Esophagus squamous epithelium (tissue), 5 donors: ENCODE data around the gene FIS1. TPM values are rescaled to one million over a fixed set of nuclear protein-coding genes. Genes with fewer than 3 reads are reported as not detected.
"Not testable (repeated sequence)": the region's sequence is repeated elsewhere in the genome, so short reads cannot be mapped to it uniquely, and the experiment has no call there.

ENCODE experiments used
- DNase-seq: peaks from one replicate; lab custom pipeline; 2025; lab: John Stamatoyannopoulos, UW
- H3K27ac ChIP-seq, 4 donors: fragments of 200-600 bp; sonication (generic); one replicate each; pipeline ENCODE4 v1.5.1; 2016 to 2019; ENCODE audit warnings: mild to moderate bottlenecking in 1 of 4
- H3K27me3 ChIP-seq, 4 donors: fragments of 200-600 bp; sonication (generic); 1 replicate in 3 of 4; 2 replicates in 1 of 4; pipeline versions ENCODE4 v1.5.1 to v1.6.0; 2017 to 2021; ENCODE audit warnings: antibody characterized with exemption in 1 of 4
- H3K36me3 ChIP-seq, 3 donors: fragments of 200-600 bp; sonication (generic); one replicate each; pipeline ENCODE4 v1.5.1; 2016 to 2019
- H3K4me1 ChIP-seq, 3 donors: fragments of 200-600 bp; sonication (generic); one replicate each; pipeline ENCODE4 v1.5.1; 2017 to 2019
- H3K4me3 ChIP-seq, 4 donors: fragments of 200-600 bp; sonication (generic); 1 replicate in 3 of 4; 2 replicates in 1 of 4; pipeline ENCODE4 v1.5.1; 2016 to 2019; ENCODE audit warnings: mild to moderate bottlenecking in 2 of 4, moderate library complexity in 1 of 4
- H3K9me3 ChIP-seq, 3 donors: fragments of 200-600 bp; sonication (generic); one replicate each; pipeline ENCODE4 v1.5.1; 2016 to 2019
- POLR2A ChIP-seq, 4 donors: fragments of 450-650 bp; IDR thresholded peaks; one replicate each; pipeline ENCODE4 v1.6.1; 2017; ENCODE audit warnings: antibody characterized with exemption in 4 of 4, mild to moderate bottlenecking in 4 of 4, moderate library complexity in 3 of 4
- WGBS, 2 donors: methylation state at CpG; one replicate each; pipeline ENCODE4 v1.1.5; 2018; 5-methylcytosine and 5-hydroxymethylcytosine counted together
- intact Hi-C: fragments of 100-400 bp; cut with DNase I; formaldehyde crosslinking; loops from one replicate; pipeline ENCODE4 v1.15.0; 2022
- total RNA-seq, 4 donors: library from RNA; depleted of rRNA; stranded (reverse); fragments of >200 nt; gene quantifications; one replicate each; pipeline ENCODE4 v1.1.0, GENCODE V29; 2016
- TF ChIP-seq, protein P1 (sequence below), 6 experiments: fragments of 450-650 bp in 4 of 6; fragments of 200-600 bp in 2 of 6; sonication (generic) in 2 of 6; IDR thresholded peaks; one replicate each; pipeline ENCODE4 v1.5.1; 2016 to 2019; ENCODE audit warnings: antibody characterized with exemption in 6 of 6, mild to moderate bottlenecking in 4 of 6, moderate library complexity in 4 of 6
- donor health status: DM: yes; HTN: yes; CAD: no.

The FIS1 gene
- total RNA-seq: 100 to 1,000 TPM; 127 to 233 (median 145) TPM

DNA sequence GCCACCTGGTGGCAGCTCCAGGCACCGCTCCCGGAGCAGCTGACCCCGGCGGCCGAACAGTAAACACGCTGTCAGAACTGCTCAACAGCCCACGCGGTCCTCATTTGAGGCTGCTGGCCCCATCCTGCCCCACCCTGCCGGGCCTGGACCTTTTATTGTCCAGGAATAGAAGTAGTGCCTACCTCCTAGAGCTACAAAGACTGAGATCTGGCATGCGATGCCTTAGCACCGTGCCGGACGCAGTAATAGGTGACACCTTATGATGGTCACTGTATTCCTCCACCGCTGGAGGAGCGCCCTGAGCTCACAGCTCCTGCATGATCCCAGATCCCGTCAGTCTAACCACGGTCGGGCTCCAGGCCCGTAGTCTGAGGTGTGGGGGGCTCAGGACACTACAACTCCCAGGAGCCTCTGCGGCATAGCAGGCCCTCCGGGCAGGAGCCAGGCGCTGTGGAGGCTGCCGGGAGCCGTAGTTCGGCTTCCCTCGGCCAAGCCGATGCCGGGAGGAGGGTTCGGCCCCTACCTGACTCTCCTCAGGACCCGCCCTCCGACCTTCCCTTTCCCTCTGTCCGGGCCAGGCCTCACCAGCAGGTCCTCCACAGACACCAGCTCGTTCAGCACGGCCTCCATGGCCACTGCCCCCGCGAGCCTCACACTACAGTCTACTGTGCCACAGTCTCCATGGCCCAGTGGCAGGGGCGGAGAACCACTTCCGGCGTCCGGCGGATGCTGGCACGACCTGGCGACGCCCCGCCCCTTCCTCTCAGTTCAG is at the start of gene FIS1:
TSS of gene FIS1 (minus strand) at position 707 of the 772 bp plus-strand sequence. CDS start at position 630, 77 bp downstream.
- no peaks in the 10 kb centered on the region for H3K27me3 ChIP-seq
- WGBS, 2 donors: 0 to 2% methylated on average over 4 to 9 of the region's 45 CpGs
- DNase-seq: peak; percentile 74
- peaks cover 0 to 51% (median 9%) of the 10 kb centered on the region in 3 donors for H3K36me3 ChIP-seq
- TF ChIP-seq POLR2A (IDR thresholded peaks at IDR 0.05): peak in 3 of 4 donors; percentile 44 to 84 (median 65)
- TF ChIP-seq, protein P1, sequence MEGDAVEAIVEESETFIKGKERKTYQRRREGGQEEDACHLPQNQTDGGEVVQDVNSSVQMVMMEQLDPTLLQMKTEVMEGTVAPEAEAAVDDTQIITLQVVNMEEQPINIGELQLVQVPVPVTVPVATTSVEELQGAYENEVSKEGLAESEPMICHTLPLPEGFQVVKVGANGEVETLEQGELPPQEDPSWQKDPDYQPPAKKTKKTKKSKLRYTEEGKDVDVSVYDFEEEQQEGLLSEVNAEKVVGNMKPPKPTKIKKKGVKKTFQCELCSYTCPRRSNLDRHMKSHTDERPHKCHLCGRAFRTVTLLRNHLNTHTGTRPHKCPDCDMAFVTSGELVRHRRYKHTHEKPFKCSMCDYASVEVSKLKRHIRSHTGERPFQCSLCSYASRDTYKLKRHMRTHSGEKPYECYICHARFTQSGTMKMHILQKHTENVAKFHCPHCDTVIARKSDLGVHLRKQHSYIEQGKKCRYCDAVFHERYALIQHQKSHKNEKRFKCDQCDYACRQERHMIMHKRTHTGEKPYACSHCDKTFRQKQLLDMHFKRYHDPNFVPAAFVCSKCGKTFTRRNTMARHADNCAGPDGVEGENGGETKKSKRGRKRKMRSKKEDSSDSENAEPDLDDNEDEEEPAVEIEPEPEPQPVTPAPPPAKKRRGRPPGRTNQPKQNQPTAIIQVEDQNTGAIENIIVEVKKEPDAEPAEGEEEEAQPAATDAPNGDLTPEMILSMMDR (IDR thresholded peaks at IDR 0.05): peak; percentile 91 to 97 (median 94)
- H3K27ac ChIP-seq: peak within 1 kb of the TSS; percentile 93 to 98 (median 97)
- H3K4me3 ChIP-seq: peak within 1 kb of the TSS; percentile 78 to 86 (median 84)
- H3K9me3 ChIP-seq: no peaks in the 10 kb centered on the region
- intact Hi-C loops: no loop called here
- peaks cover 13 to 69% (median 48%) of the 10 kb centered on the region in 3 donors for H3K4me1 ChIP-seq

DNA sequence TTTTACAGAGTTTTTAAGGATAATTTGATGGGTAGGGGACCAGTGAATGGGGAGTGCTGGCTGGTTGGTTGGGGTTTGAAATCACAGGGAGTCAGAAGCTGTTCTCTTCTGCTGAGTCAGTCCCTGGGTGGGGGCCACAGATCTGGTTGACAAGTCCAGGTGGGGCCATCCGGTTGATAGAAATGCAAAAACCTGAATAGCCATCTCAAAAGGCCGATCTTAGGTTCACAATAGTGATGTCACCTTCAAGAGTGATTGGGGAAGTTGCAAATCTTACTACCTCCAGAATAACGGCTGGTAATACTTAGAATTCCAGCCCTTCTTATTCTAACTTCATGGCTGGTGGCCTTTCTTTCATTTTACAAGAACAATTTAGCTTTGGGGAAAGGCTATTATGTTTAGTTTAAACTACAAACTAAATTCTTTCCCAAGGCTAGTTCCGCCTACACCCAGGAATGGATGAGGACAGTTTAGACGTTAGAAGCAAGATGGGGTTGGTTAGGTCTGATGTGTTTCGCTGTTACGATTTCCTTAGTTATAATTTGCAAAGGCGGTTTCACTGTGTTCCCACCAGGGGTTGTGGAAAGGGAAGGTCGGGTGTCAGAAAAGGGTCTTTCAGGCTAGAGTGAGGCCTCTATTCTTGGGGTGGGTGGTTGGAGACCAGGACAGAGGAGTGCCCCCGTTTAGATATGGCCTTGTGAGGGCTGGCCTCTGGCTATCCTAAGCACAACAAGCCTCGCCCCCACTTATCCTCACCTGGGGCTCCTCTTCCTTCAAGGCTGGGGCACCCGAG is 49.4 kb upstream of the FIS1 start:
- no peak for DNase-seq
- H3K27me3 ChIP-seq: peaks cover 0 to 99% (median 9%) of the 10 kb centered on the region in 4 donors
- no peak for TF ChIP-seq POLR2A (IDR thresholded peaks at IDR 0.05)
- TF ChIP-seq, protein P1 (IDR thresholded peaks at IDR 0.05): no peak
- no peaks in the 10 kb centered on the region for H3K36me3 ChIP-seq
- WGBS, 2 donors: 51 to 53% methylated on average over 11 to 12 of the region's 12 CpGs
- no peak overlapping the region for H3K27ac ChIP-seq
- intact Hi-C loops: no loop called here
- H3K4me1 ChIP-seq: peaks cover 0 to 6% (median 0%) of the 10 kb centered on the region in 3 donors
- H3K9me3 ChIP-seq: no peaks in the 10 kb centered on the region
- H3K4me3 ChIP-seq: no peak overlapping the region

DNA sequence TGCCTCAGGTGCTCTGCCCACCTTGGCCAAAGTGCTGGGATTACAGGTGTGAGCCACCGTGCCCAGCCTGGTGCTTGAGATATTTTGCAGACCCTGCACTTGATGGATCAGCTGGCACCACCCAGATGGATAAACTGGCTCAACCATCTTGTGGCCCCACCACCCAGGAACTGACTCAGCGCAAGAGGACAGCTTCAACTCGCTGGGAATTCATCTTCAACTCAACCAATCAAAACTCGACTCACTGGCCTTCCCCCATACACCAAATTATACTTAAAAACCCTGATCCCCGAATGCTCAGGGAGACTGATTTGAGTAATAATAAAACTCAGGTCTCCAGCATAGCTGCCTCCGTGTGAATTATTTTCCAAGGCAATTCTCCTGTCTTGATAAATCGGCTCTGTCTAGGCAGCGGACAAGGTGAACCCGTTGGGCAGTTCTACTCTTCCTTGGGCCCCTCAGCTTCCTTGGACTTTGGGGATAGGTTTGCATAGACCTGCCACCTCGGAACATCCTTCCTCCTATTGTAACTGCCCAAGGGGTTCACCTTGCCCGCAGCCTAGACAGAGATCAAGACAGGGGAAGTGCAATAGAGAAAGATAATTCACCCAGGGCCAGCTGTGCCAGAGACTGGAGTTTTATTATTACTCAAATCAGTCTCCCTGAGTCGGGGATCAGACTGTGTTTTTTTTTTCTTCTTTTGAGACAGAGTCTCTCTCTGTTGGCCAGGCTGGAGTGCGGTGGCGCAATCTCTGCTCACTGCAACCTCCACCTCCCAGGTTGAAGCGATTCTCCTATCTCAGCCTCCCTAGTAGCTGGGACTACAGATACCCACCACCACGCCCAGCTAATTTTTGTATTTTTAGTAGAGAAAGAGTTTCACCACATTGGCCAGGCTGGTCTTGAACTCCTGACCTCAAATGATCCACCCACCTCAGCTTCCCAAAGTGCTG is 48.5 kb upstream of the FIS1 start:
- WGBS, 2 donors: 54 to 58% methylated on average over 14 to 15 of the region's 16 CpGs

DNA sequence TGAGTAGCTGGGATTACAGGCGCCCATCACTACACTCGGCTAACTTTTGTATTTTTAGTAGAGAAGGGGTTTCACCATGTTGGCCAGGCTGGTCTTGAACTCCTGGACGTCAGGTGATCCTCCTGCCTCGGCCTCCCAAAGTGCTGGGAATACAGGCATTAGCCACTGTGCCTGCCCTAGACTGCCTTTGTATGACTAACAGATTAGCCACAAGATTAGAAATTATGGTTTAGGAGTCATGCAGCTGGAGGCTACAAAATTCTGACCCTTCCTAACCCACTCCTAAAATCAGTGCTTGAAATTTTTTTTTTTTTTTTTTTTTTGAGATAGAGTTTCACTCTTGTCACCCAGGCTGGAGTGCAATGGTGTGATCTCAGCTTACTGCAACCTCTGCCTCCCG is 47.7 kb upstream of the FIS1 start:
- intact Hi-C loops: not testable (repeated sequence)

More for the DNA sequence above, 48.5 kb upstream of the FIS1 start:
- H3K36me3 ChIP-seq, H3K4me1 ChIP-seq, H3K27ac ChIP-seq, H3K4me3 ChIP-seq, H3K9me3 ChIP-seq, DNase-seq, intact Hi-C loops: not testable (repeated sequence)
- peaks cover 0 to 98% (median 4%) of the 10 kb centered on the region in 4 donors for H3K27me3 ChIP-seq

DNA sequence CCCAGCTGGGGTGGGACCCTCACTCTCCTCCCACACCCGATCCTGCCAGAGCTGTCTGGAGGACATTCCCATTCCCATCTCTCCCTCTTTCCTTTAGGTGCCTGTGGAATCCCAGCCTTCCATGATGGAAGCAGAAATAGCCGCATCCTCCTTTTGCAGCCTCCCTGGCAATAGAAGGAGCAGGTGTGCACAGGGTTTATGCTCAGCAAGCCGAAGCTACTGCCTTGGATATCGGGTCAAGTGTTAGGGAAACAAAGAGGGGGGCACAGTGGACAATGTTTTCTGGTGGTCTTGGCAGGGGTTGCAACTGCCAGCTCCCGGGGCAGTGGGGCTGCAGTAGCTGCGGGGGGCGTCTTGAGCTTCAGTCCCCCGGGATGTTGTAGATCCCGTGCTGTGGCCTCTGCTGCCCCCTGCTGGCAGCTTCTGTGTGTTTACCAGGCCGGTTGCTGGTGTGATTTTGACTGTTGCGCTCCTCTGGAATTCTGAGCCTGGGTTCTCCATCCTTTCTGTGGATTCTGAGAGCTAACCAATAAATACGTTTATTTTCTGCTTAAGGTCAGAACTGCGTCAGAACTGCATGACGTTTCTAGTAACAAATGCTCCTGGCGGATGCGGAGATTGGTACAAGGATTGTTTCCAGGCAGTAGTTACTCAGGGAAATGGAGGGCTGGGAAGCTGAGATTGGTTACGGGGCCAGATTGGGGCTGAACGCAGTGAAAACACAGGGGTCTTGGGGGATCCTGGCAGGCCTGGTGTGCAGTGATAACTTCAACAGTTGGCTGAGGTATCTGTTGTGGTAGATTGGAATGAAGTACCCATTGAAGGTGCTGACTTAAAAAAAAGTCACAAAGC is 45.5 kb upstream of the FIS1 start:
- H3K4me1 ChIP-seq, H3K36me3 ChIP-seq, DNase-seq, H3K27ac ChIP-seq, intact Hi-C loops, H3K9me3 ChIP-seq, H3K4me3 ChIP-seq: not testable (repeated sequence)
- TF ChIP-seq, protein P1 (IDR thresholded peaks at IDR 0.05): peak in 5 of 6 experiments; percentile 47 to 64 (median 55)
- WGBS, 2 donors: 26 to 39% methylated on average over 8 to 9 of the region's 18 CpGs
- peaks cover 0 to 69% (median 0%) of the 10 kb centered on the region in 4 donors for H3K27me3 ChIP-seq

More for the DNA sequence above, 47.7 kb upstream of the FIS1 start:
- not testable (repeated sequence) for H3K36me3 ChIP-seq, H3K4me1 ChIP-seq, H3K9me3 ChIP-seq, H3K4me3 ChIP-seq, DNase-seq, H3K27ac ChIP-seq
- H3K27me3 ChIP-seq: peaks cover 0 to 90% (median under 1%) of the 10 kb centered on the region in 4 donors
- 73% methylated on average over 5 of the region's 5 CpGs for WGBS, 2 donors

DNA sequence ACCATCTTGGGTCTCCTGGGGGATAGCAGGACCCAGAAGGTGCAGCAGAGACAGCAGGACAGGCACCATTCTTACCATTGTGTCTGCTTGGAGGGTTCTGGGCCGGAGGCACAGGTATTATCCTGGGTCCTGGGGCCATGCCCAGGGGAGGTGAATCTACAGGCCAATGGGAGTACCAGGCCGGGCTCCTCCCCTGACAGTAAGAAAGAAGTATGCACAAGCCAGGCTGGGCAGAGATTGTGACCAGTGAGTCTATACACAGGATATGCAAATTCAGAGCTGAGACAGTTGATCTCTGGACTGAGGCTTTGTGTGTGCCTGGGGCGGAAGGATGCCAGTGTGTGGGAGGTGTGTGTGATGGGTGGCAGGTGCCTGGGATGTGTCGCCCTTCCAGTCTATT is 44.8 kb upstream of the FIS1 start:
- peaks cover 0 to 62% (median 0%) of the 10 kb centered on the region in 4 donors for H3K27me3 ChIP-seq
- not testable (repeated sequence) for DNase-seq, H3K4me1 ChIP-seq, H3K9me3 ChIP-seq, H3K36me3 ChIP-seq, H3K27ac ChIP-seq, H3K4me3 ChIP-seq
- WGBS, 2 donors: 51 to 67% methylated on average over 1 to 2 of the region's 4 CpGs
- intact Hi-C loops: loop anchor here (10.0 kb wide), 1 partner anchor 145 kb away; no protein-coding TSS in a partner anchor
